Chondrocyte (in vitro differentiated cells): ENCODE results near the gene OOSP1. TPM values are rescaled to one million over a fixed set of nuclear protein-coding genes. Genes with fewer than 3 reads are reported as not detected.

Source experiments
- DNase-seq: peaks from one replicate; pipeline ENCODE4 v3.0.0; 2021; ENCODE audit warnings: mixed read lengths, low spot score
- H3K27ac Mint-ChIP-seq: one replicate; pipeline ENCODE4 v1.8.0; 2021; ENCODE audit warnings: mild to moderate bottlenecking, moderate library complexity, mixed read lengths; ENCODE audit not compliant: unreplicated experiment
- H3K27me3 Mint-ChIP-seq: 2 replicates; pipeline ENCODE4 v1.8.0; 2021; ENCODE audit warnings: low read depth, mixed read lengths
- H3K36me3 Mint-ChIP-seq: 2 replicates; pipeline ENCODE4 v1.8.0; 2021; ENCODE audit warnings: low read depth, mixed read lengths
- H3K4me1 Mint-ChIP-seq: 2 replicates; pipeline ENCODE4 v1.8.0; 2021; ENCODE audit warnings: low read depth, mild to moderate bottlenecking, mixed read lengths
- H3K4me3 Mint-ChIP-seq: one replicate; pipeline ENCODE4 v1.8.0; 2021; ENCODE audit warnings: mild to moderate bottlenecking, moderate library complexity, mixed read lengths; ENCODE audit not compliant: unreplicated experiment
- H3K9me3 Mint-ChIP-seq: 2 replicates; pipeline ENCODE4 v1.8.0; 2021; ENCODE audit warnings: low read depth, mixed read lengths
- CTCF ChIP-seq: fragments of 200-600 bp; sonication (generic); IDR thresholded peaks from 2 replicates; pipeline ENCODE4 v1.5.0; 2021; ENCODE audit warnings: antibody characterized with exemption, mild to moderate bottlenecking, moderate library complexity
- total RNA-seq: library from RNA; stranded (reverse); gene quantifications from 3 replicates; pipeline ENCODE4 v1.2.1, GENCODE V29; 2021

OOSP1 gene
- total RNA-seq, 1 donor from 2014 or later: not detected

- no peak for TF ChIP-seq CTCF
- no peaks in the 10 kb centered on the region for H3K36me3 Mint-ChIP-seq
- H3K4me1 Mint-ChIP-seq: no peaks in the 10 kb centered on the region
- no peak for DNase-seq
- no peaks in the 10 kb centered on the region for H3K27me3 Mint-ChIP-seq
- H3K4me3 Mint-ChIP-seq: no peak overlapping the region
- H3K9me3 Mint-ChIP-seq: no peaks in the 10 kb centered on the region
- H3K27ac Mint-ChIP-seq: no peak overlapping the region
These were observed 18.9 kb downstream of the OOSP1 start for GRCh38 chr11:59957094-59957493.

GRCh38 chr11:59960502-59961381, 22.5 kb downstream of the OOSP1 start:
- no peaks in the 10 kb centered on the region for H3K36me3 Mint-ChIP-seq
- DNase-seq: no peak
- no peak for TF ChIP-seq CTCF
- no peak overlapping the region for H3K4me3 Mint-ChIP-seq
- H3K9me3 Mint-ChIP-seq: no peaks in the 10 kb centered on the region
- no peaks in the 10 kb centered on the region for H3K4me1 Mint-ChIP-seq
- H3K27ac Mint-ChIP-seq: no peak overlapping the region
- peaks cover 6% of the 10 kb centered on the region for H3K27me3 Mint-ChIP-seq

GRCh38 chr11:59962107-59962482, 23.9 kb downstream of the OOSP1 start:
- TF ChIP-seq CTCF: no peak
- Mint-ChIP-seq H3K9me3 (no peaks in the 10 kb centered on the region), H3K27me3 (peaks cover 6% of the 10 kb centered on the region), H3K27ac (no peak overlapping the region), H3K36me3 (no peaks in the 10 kb centered on the region), H3K4me1 (no peaks in the 10 kb centered on the region), H3K4me3 (no peak overlapping the region)
- no peak for DNase-seq

- no peaks in the 10 kb centered on the region for H3K9me3 Mint-ChIP-seq
- H3K36me3 Mint-ChIP-seq: no peaks in the 10 kb centered on the region
- H3K4me3 Mint-ChIP-seq: no peak within 1 kb of the TSS
- H3K4me1 Mint-ChIP-seq: no peaks in the 10 kb centered on the region
- no peak for TF ChIP-seq CTCF
- H3K27me3 Mint-ChIP-seq: peaks cover 6% of the 10 kb centered on the region
- no peak for DNase-seq
- no peak within 1 kb of the TSS for H3K27ac Mint-ChIP-seq
These were observed 25.5 kb downstream of the OOSP1 start, which contains the start of gene OOSP4A for GRCh38 chr11:59963733-59964132. OOSP4A (plus strand) TSS chr11:59964033; CDS start chr11:59964033, 0 bp downstream.

DNA sequence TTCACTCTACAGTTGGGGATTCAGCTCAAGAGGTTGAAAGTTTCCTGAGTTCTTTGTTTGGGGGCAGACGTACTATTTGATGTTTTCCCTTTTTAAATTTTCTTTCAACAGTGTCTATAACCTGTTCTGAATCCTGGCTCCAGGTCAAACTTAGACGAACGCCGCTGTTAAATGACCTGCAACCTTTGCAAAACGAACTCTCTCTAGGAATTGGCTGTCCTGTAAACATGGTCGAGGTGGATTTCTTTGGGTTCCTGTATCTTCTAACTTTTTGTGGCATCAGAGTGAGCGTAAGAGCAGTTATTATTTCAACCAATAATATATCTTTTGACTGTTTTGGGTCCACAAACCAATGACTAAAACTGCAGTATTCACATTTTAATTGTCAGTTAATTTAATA, 27.2 kb downstream of the OOSP1 start:
- Mint-ChIP-seq H3K36me3 (no peaks in the 10 kb centered on the region), H3K4me1 (no peaks in the 10 kb centered on the region), H3K9me3 (no peaks in the 10 kb centered on the region), H3K27me3 (peaks cover 6% of the 10 kb centered on the region), H3K27ac (no peak overlapping the region), H3K4me3 (no peak overlapping the region)
- DNase-seq: no peak
- TF ChIP-seq CTCF: no peak
